Panc1 (cell line): ENCODE measurements around the gene RPL3. TPM values are rescaled to one million over a fixed set of nuclear protein-coding genes. Genes with fewer than 3 reads are reported as not detected.

Experiments used
- ATAC-seq: fragments of 200-7000 bp; cut with Tn5 transposase; 2 replicates; pipeline ENCODE4 v1.9.1; 2020; ENCODE audit warnings: mild to moderate bottlenecking, moderate library complexity
- BruUV-seq: library from RNA; stranded (reverse); fragments of 400-500 nt; replicated peaks from 2 replicates; lab custom pipeline; 2021; lab: Mats Ljungman, UMichigan
- CTCF ChIA-PET: fragments of 300-600 bp; sonication (Branson Sonifier 250); formaldehyde crosslinking; loops from one replicate; lab custom pipeline; 2022; ENCODE audit warnings: antibody characterized with exemption; lab: Charles Lee
- POLR2A ChIA-PET: fragments of 300-600 bp; sonication (Branson Sonifier 250); formaldehyde crosslinking; loops from one replicate; lab custom pipeline; 2022; ENCODE audit warnings: antibody characterized with exemption; lab: Charles Lee
- DNase-seq: peaks from one replicate; pipeline ENCODE4 v3.0.0-alpha.2; 2010; ENCODE audit warnings: low read depth, low spot score
- H3K27ac ChIP-seq: 2 replicates; pipeline ENCODE4 v1.5.1; 2011; ENCODE audit warnings: mild to moderate bottlenecking, low read length, inconsistent platforms
- H3K27me3 ChIP-seq: fragments of 200-500 bp; sonication (Bioruptor generic); 2 replicates; pipeline ENCODE4 v1.6.0; 2014; ENCODE audit warnings: low read length, inconsistent platforms; ENCODE audit not compliant: control insufficient read depth, insufficient read depth
- H3K36me3 ChIP-seq: fragments of 200-500 bp; sonication (Bioruptor generic); 2 replicates; pipeline ENCODE4 v1.5.1; 2014; ENCODE audit warnings: inconsistent platforms, mild to moderate bottlenecking, low read length, moderate library complexity; ENCODE audit not compliant: control insufficient read depth, insufficient read depth
- H3K4me1 ChIP-seq: 2 replicates; pipeline ENCODE4 v1.5.1; 2011; ENCODE audit warnings: inconsistent platforms, mild to moderate bottlenecking, low read length, moderate library complexity; ENCODE audit not compliant: control insufficient read depth, insufficient read depth
- H3K4me3 ChIP-seq, 2 experiments: 2 replicates each; pipeline ENCODE4 v1.5.1; 2011 to 2012; ENCODE audit warnings: low read depth in 2 of 2, low read length in 2 of 2, mild to moderate bottlenecking in 2 of 2, inconsistent platforms in 1 of 2, moderate library complexity in 1 of 2
- H3K9me3 ChIP-seq: fragments of 200-500 bp; sonication (Bioruptor generic); 2 replicates; pipeline ENCODE4 v1.5.1; 2014; ENCODE audit warnings: low read depth, mild to moderate bottlenecking, inconsistent platforms, low read length, moderate library complexity; ENCODE audit not compliant: control insufficient read depth, insufficient read depth
- CTCF ChIP-seq: fragments of 450-650 bp; IDR thresholded peaks from 2 replicates; pipeline ENCODE4 v1.5.1; 2017; ENCODE audit warnings: mild to moderate bottlenecking
- POLR2AphosphoS5 ChIP-seq: IDR thresholded peaks from 2 replicates; pipeline ENCODE4 v1.6.1; 2012; ENCODE audit warnings: mild to moderate bottlenecking, low read depth, low read length, moderate library complexity
- REST ChIP-seq, 2 experiments: IDR thresholded peaks; 2 replicates each; pipeline ENCODE4 v1.6.1; 2011 to 2012; ENCODE audit warnings: low read depth in 2 of 2, control low read depth in 1 of 2, low read length in 1 of 2, mild to moderate bottlenecking in 1 of 2, moderate library complexity in 1 of 2; ENCODE audit not compliant: insufficient read depth in 1 of 2
- SIN3A ChIP-seq: IDR thresholded peaks from 2 replicates; pipeline ENCODE4 v1.6.1; 2012; ENCODE audit warnings: low read depth, mild to moderate bottlenecking, low read length, moderate library complexity, borderline replicate concordance; ENCODE audit not compliant: insufficient read depth
- TCF7L2 ChIP-seq: IDR thresholded peaks from 2 replicates; pipeline ENCODE4 v1.6.1; 2011; ENCODE audit warnings: mild to moderate bottlenecking, low read depth, low read length, inconsistent platforms
- in situ Hi-C: cut with HindIII; loops from 2 replicates; pipeline ENCODE4 v1.10.0; 2016; ENCODE audit warnings: low sequenced_read_pairs, low pct_unique_long_range_greater_than_20kb
- intact Hi-C: fragments of 100-400 bp; cut with micrococcal nuclease; formaldehyde crosslinking; loops from one replicate; pipeline ENCODE4 v1.10.0; 2022; ENCODE audit not compliant: unreplicated experiment
- total RNA-seq: library from RNA; stranded (reverse); gene quantifications from one replicate; pipeline ENCODE4 v1.2.1, GENCODE V29; 2021; ENCODE audit not compliant: unreplicated experiment

The RPL3 gene
- total RNA-seq, 1 experiment from 2014 or later, result 885 TPM

- ATAC-seq (no peak), DNase-seq (no peak)
- no peak overlapping the region for H3K4me3 ChIP-seq
- TF ChIP-seq REST (IDR thresholded peaks at IDR 0.05; ENCODE audit: insufficient read depth in 1 of 2, low read depth in 2 of 2, low read length in 1 of 2) (no peak), TCF7L2 (no peak), POLR2AphosphoS5 (no peak)
- no TSS peak for BruUV-seq
- no peak overlapping the region for H3K27ac ChIP-seq
- intact Hi-C loops, result no loop called here
- ChIA-PET POLR2A (interaction anchor here (0.7 kb wide), 1 partner anchor 84 kb away, joined by 3 read pairs; no protein-coding TSS in a partner anchor), CTCF (interaction anchor here (0.8 kb wide), 1 partner anchor 46 kb away, joined by 3 read pairs; the partner anchor contains the start of gene TAB1)
- H3K4me1 ChIP-seq, result peaks cover 19% of the 10 kb centered on the region
- no peaks in the 10 kb centered on the region for H3K27me3 ChIP-seq
- H3K9me3 ChIP-seq, result no peaks in the 10 kb centered on the region
- no peaks in the 10 kb centered on the region for H3K36me3 ChIP-seq
- in situ Hi-C loops, result no loop called here
These were observed 33.9 kb upstream of the RPL3 start for GRCh38 chr22:39353346-39353745.

GRCh38 chr22:39352306-39352891 is 33.0 kb upstream of the RPL3 start:
- DNase-seq (no peak), ATAC-seq (no peak)
- intact Hi-C loops, result no loop called here
- no TSS peak for BruUV-seq
- in situ Hi-C loops, result no loop called here
- H3K9me3 ChIP-seq, result no peaks in the 10 kb centered on the region
- TF ChIP-seq TCF7L2 (no peak), CTCF (no peak), REST (IDR thresholded peaks at IDR 0.05; ENCODE audit: insufficient read depth in 1 of 2, low read depth in 2 of 2, low read length in 1 of 2) (no peak), SIN3A (no peak), POLR2AphosphoS5 (no peak)
- no peak overlapping the region for H3K4me3 ChIP-seq
- no peaks in the 10 kb centered on the region for H3K36me3 ChIP-seq
- POLR2A ChIA-PET, result no interaction called here
- CTCF ChIA-PET, result interaction anchor here (0.8 kb wide), 1 partner anchor 47 kb away, joined by 3 read pairs; the partner anchor contains the start of gene TAB1
- H3K4me1 ChIP-seq, result peaks cover 19% of the 10 kb centered on the region
- H3K27ac ChIP-seq, result no peak overlapping the region
- no peaks in the 10 kb centered on the region for H3K27me3 ChIP-seq
